GM12892 (cell line): ENCODE data around the gene ITPRID2.

Source experiments
- DNase-seq: peaks from one replicate; pipeline ENCODE4 v3.0.0; 2011; ENCODE audit not compliant: insufficient read length
- FAIRE-seq: peaks from 2 replicates; lab custom pipeline; 2011; peaks lifted over from hg19 to GRCh38; lab: Jason Lieb, UNC
- POLR2A ChIP-seq: IDR thresholded peaks from 2 replicates; pipeline ENCODE4 v1.6.1; 2011; ENCODE audit warnings: low read depth, low read length, control low read depth
- POLR2AphosphoS5 ChIP-seq: IDR thresholded peaks from 2 replicates; pipeline ENCODE4 v1.6.1; 2011; ENCODE audit warnings: low read depth, low read length, control low read depth
- TAF1 ChIP-seq: IDR thresholded peaks from 2 replicates; pipeline ENCODE4 v1.6.1; 2011; ENCODE audit warnings: low read depth, mild to moderate bottlenecking, control low read depth, low read length, borderline replicate concordance

Gene ITPRID2

DNA sequence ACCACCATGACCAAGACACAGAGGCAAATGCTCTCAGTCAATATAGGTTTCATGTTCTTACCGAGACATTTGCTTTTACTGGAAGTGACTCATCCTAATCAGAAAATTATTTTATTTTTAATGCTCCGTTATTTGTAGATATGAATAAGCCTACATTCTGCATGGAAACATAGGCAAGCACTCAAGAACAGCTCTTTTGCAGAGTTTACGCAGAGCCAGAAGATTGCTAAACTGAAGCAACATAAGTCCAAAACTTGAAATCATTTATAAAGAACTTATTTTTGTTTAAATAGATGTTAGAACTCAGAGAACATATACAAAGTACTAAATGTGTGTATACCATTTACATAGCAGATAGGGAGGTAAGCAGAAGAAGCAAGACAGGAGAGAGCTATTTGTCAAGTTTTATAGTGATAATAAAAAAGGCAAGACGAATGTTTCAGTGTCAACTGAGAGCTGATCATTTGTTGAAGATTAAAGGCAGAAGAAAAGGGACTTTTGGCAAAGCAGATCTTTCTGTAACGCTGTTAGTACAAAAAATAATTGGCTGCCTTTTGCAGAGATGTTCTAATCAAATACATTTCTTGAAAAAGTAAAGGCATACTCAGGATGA is 81.7 kb downstream of the ITPRID2 start:
- no peak for DNase-seq
- TF ChIP-seq POLR2A (no peak), POLR2AphosphoS5 (no peak), TAF1 (no peak)
- FAIRE-seq = no peak

DNA sequence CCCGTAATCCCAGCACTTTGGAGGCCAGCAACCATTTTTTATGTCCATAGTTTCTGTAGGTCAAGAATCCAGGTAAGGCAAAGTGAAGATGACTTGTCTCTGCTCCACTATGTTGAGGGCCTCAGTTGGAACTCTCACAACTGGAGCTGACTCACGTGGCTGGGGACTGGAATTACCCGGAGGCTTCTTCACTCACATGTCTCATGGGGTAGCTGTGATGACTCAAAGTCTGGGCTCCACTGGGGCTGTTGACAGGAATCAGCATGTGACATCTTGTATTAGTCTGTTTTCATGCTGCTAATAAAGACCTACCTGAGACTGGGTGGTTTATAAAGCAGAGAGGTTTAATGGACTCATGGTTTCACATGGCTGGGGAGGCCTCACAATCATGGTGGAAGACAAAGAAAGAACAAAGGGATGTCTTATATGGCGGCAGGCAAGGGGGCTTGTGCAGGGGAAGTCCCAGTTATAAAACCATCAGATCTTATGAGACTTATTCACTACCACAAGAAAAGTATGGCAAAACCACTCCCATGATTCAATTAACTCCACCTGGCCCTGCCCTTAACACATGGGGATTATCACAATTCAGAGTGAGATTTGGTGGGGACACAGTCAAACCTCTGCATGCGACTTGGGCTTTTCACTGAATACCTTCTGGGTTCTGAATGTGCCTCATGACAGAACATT is 86.3 kb downstream of the ITPRID2 start:
- TF ChIP-seq POLR2AphosphoS5 = no peak
- no peak for TF ChIP-seq TAF1
- no peak for FAIRE-seq
- no peak for DNase-seq

DNA sequence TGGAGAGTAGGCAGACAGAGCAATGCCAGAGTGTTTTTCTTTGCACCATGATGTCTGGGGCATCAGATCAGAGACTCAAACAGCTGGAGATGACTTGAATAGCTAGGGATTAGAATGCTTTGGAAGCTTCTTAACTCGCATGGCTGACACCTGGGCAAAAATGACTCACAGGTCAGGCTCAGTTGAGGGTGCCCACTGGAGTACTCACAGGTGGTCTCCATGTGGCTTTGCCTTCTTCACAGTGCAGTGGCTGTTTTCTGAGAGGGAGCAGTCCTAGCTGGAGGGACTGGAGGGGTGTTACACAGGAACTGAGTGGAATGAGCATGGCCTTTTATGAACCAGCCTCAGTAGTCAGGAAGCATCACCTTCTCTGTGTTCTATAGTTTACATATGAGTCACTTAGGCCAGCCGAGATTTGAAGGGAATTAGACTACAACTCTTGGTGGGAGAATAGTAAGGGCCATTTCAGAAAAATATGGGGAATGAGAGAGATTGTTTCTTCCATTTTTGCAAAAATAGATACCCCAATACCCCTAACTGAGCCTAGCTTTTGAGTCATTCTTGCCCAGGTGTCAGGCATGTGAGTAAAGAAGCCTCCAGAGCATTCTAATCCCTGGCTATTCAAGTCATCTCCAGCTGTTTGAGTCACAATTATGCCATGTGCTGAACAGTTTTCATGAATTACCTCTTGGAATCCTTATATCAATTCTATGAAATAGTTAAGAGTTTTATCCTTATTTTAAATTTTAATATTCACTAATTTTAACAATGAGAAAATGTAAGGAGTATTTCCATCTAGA is 87.0 kb downstream of the ITPRID2 start:
- FAIRE-seq = no peak
- DNase-seq = no peak
- TF ChIP-seq TAF1 (no peak), POLR2A (no peak), POLR2AphosphoS5 (no peak)
